GM12878 (cell line): Measurements from ENCODE around the gene ZMIZ1. TPM values are rescaled to one million over a fixed set of nuclear protein-coding genes. Genes with fewer than 3 reads are reported as not detected.
A peak's percentile ranks its signal among the peaks of the same experiment; 100 is the strongest.

Source experiments
- ATAC-seq: fragments of 200-7000 bp; cut with Tn5 transposase; 3 replicates; pipeline ENCODE4 v1.9.1; 2020; ENCODE audit warnings: mild to moderate bottlenecking, moderate library complexity
- BruUV-seq: library from RNA; stranded (reverse); fragments of 400-500 nt; replicated peaks from 2 replicates; lab custom pipeline; 2021; lab: Mats Ljungman, UMichigan
- CTCF ChIA-PET: fragments of 300-600 bp; sonication (Branson Sonifier 250); formaldehyde crosslinking; extraction: SDS; loops from one replicate; lab custom pipeline; 2021; ENCODE audit warnings: inconsistent platforms; lab: Yijun Ruan, JAX
- POLR2A ChIA-PET: fragments of 350-600 bp; formaldehyde crosslinking; extraction: SDS; loops from one replicate; lab custom pipeline; 2021; ENCODE audit warnings: inconsistent platforms; lab: Charles Lee
- RAD21 ChIA-PET: fragments of 300-600 bp; sonication (Branson Sonifier 250); formaldehyde crosslinking; loops from one replicate; lab custom pipeline; 2023; ENCODE audit warnings: antibody characterized with exemption; ENCODE audit not compliant: unreplicated experiment; lab: Charles Lee
- SMC1A ChIA-PET: fragments of 300-600 bp; sonication (Branson Sonifier 250); formaldehyde crosslinking; loops from one replicate; lab custom pipeline; 2023; ENCODE audit not compliant: unreplicated experiment, uncharacterized antibody; lab: Charles Lee
- DNase-seq: peaks from one replicate; pipeline ENCODE4 v3.0.0-alpha.2; 2011; ENCODE audit warnings: low read depth, low spot score
- FAIRE-seq: peaks from 3 replicates; lab custom pipeline; 2011; peaks lifted over from hg19 to GRCh38; lab: Jason Lieb, UNC
- H2AFZ ChIP-seq: 2 replicates; pipeline ENCODE4 v1.6.0; 2011; ENCODE audit warnings: low read depth, low read length, control low read depth; ENCODE audit not compliant: control insufficient read depth
- H3K27ac ChIP-seq: 2 replicates; pipeline ENCODE4 v1.5.1; 2011; ENCODE audit warnings: control low read depth; ENCODE audit not compliant: control insufficient read depth, insufficient read depth
- H3K27me3 ChIP-seq, 2 experiments: replicated peaks in 1 of 2; 2 replicates each; pipeline versions ENCODE4 v1.6.0 to v1.6.1; 2011; ENCODE audit warnings: low read length in 1 of 2; ENCODE audit not compliant: control insufficient read depth in 2 of 2, insufficient read depth in 2 of 2
- H3K36me3 ChIP-seq, 2 experiments: 2 replicates each; pipeline ENCODE4 v1.5.1; 2011; ENCODE audit warnings: low read length in 1 of 2; ENCODE audit not compliant: control insufficient read depth in 2 of 2, insufficient read depth in 2 of 2
- H3K4me1 ChIP-seq: 2 replicates; pipeline ENCODE4 v1.6.1; 2011; ENCODE audit warnings: mild to moderate bottlenecking, low read length, moderate library complexity, mixed read lengths; ENCODE audit not compliant: control insufficient read depth, insufficient read depth
- H3K4me2 ChIP-seq: 2 replicates; pipeline ENCODE4 v1.6.0; 2011; ENCODE audit warnings: control low read depth; ENCODE audit not compliant: control insufficient read depth, insufficient read depth
- H3K4me3 ChIP-seq: fragments of 200-600 bp; sonication (generic); 2 replicates; pipeline ENCODE4 v1.5.1; 2016
- H3K79me2 ChIP-seq: 2 replicates; pipeline ENCODE4 v1.6.0; 2011; ENCODE audit warnings: low read length; ENCODE audit not compliant: control insufficient read depth, insufficient read depth
- H3K9ac ChIP-seq: 2 replicates; pipeline ENCODE4 v1.8.0; 2011; ENCODE audit warnings: low read length, control low read depth, mixed read lengths; ENCODE audit not compliant: control insufficient read depth, insufficient read depth
- H3K9me3 ChIP-seq: replicated peaks from 3 replicates; pipeline ENCODE4 v1.5.1; 2011; ENCODE audit warnings: mild to moderate bottlenecking, low read length; ENCODE audit not compliant: control insufficient read depth, insufficient read depth
- H4K20me1 ChIP-seq: 2 replicates; pipeline ENCODE4 v1.6.0; 2011; ENCODE audit not compliant: control insufficient read depth, insufficient read depth
- ATF7 ChIP-seq: fragments of 450-650 bp; IDR thresholded peaks from 2 replicates; pipeline ENCODE4 v1.6.1; 2016; ENCODE audit warnings: low read depth, mild to moderate bottlenecking
- CHD4 ChIP-seq: fragments of 200-600 bp; sonication (generic); IDR thresholded peaks from 2 replicates; pipeline ENCODE4 v1.6.1; 2016; ENCODE audit warnings: mild to moderate bottlenecking
- EZH2 ChIP-seq: IDR thresholded peaks from 2 replicates; pipeline ENCODE4 v1.6.1; 2012; ENCODE audit warnings: low read depth, mild to moderate bottlenecking, control low read depth, inconsistent platforms, low read length, borderline replicate concordance; ENCODE audit not compliant: control insufficient read depth
- RAD51 ChIP-seq: fragments of 450-650 bp; IDR thresholded peaks from 2 replicates; pipeline ENCODE4 v1.6.1; 2016; ENCODE audit warnings: moderate library complexity, mild to moderate bottlenecking, inconsistent platforms
- RBBP5 ChIP-seq: fragments of 200-600 bp; sonication (generic); conservative IDR thresholded peaks from 2 replicates; pipeline ENCODE4 v1.6.1; 2016
- SMARCA5 ChIP-seq: fragments of 450-650 bp; IDR thresholded peaks from 2 replicates; pipeline ENCODE4 v1.6.1; 2017; ENCODE audit warnings: mild to moderate bottlenecking
- SRF ChIP-seq, 2 experiments: IDR thresholded peaks; 2 replicates each; pipeline ENCODE4 v1.6.1; 2011; ENCODE audit warnings: low read depth in 2 of 2, low read length in 2 of 2, mild to moderate bottlenecking in 1 of 2, moderate library complexity in 1 of 2
- WGBS: methylation state at CpG from one replicate; pipeline ENCODE4 v1.1.6; 2016; ENCODE audit warnings: low lambda C conversion rate; ENCODE audit not compliant: insufficient replicate concordance, insufficient coverage; ENCODE audit errors: missing lambda C conversion rate; 5-methylcytosine and 5-hydroxymethylcytosine counted together
- in situ Hi-C: fragments of 300-500 bp; cut with MboI; formaldehyde crosslinking; loops from 9 replicates; pipeline ENCODE4 v1.14.3; 2018; ENCODE audit warnings: mixed read lengths
- intact Hi-C: fragments of 100-400 bp; cut with micrococcal nuclease; formaldehyde crosslinking; loops from one replicate; pipeline ENCODE4 v1.14.2; 2022; ENCODE audit not compliant: unreplicated experiment
- polyA plus RNA-seq, 11 experiments: library from polyadenylated mRNA; depleted of rRNA in 4 of 11; unstranded in 6 of 11; stranded (reverse) in 5 of 11; fragments of >200 nt; fragmentation: Nextera tagmentation in 4 of 11; fragmentation: Illumina TruSeq in 1 of 11; extraction: Ambion mirVana in 4 of 11; extraction: Trizol in 1 of 11; gene quantifications; 1 replicate in 1 of 11; 2 replicates in 10 of 11; pipeline versions ENCODE4 v1.2.1 to v1.2.3, GENCODE V29; 2011 to 2016; ENCODE audit warnings: inconsistent platforms in 2 of 11, missing spikeins in 2 of 11, low read depth in 1 of 11
- total RNA-seq, 4 experiments: library from RNA; depleted of rRNA in 3 of 4; stranded (reverse); fragments of >200 nt in 3 of 4; fragmentation: Illumina TruSeq in 1 of 4; extraction: Trizol in 1 of 4; gene quantifications; 2 replicates each; pipeline versions ENCODE4 v1.2.1 to v1.2.3, GENCODE V29; 2013 to 2021
- TF ChIP-seq, protein P1 (sequence below): fragments of 450-650 bp; IDR thresholded peaks from 2 replicates; pipeline ENCODE4 v1.6.1; 2017; ENCODE audit warnings: low read depth, mild to moderate bottlenecking, moderate library complexity

Gene ZMIZ1
- total and polyA plus RNA-seq, 10 of the 15 experiments (the other 5 are each of a cell fraction or from before 2014, with no cell fraction given) = 3.1 to 82.3 (median 14.9) TPM

DNA sequence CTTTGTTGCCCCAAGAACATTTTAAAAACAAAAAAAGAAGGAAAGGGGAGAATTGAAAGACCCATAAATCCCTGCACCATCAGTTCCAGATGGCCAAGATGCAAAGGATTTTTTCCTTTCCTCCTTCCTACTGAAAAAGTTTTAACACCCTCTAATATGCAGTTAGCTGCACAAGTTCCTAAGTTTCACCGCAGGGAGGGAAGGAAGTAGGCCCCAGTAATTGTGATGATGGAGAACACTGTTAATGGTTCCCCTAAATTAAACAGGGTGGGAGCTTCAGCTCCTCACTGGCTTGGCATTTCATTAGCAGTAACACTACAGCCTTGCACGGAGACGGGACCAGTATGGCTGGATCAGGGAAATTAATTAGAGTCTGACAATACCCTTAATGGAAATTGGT is 214.8 kb downstream of the ZMIZ1 start:
- ChIA-PET CTCF (interaction anchor here (0.6 to 4.2 kb wide), 6 partner anchors 8 to 1254 kb away, joined by 3 to 67 read pairs (median 5); no protein-coding TSS in a partner anchor), SMC1A (interaction anchor here (1.0 to 5.3 kb wide), 11 partner anchors 8 to 89 kb away, joined by 3 to 115 read pairs (median 6); no protein-coding TSS in a partner anchor), RAD21 (interaction anchor here (1.3 to 6.6 kb wide), 4 partner anchors 34 to 54 kb away, joined by 3 to 165 read pairs (median 6); no protein-coding TSS in a partner anchor), POLR2A (interaction anchor here (1.0 to 5.9 kb wide), 3 partner anchors 17 to 61 kb away, joined by 3 to 100 read pairs (median 3); no protein-coding TSS in a partner anchor)
- Histone ChIP-seq H3K27ac (peak overlapping the region; percentile 98), H3K4me3 (no peak overlapping the region), H3K36me3 (peaks cover 26 to 28% of the 10 kb centered on the region in 2 experiments), H3K27me3 (no peaks in the 10 kb centered on the region), H3K4me1 (peaks cover 58% of the 10 kb centered on the region), H3K9ac (no peak overlapping the region; the same call in 1 of the 2 replicates), H3K4me2 (peak overlapping the region; percentile 98), H4K20me1 (no peaks in the 10 kb centered on the region), H3K79me2 (peaks cover 38% of the 10 kb centered on the region), H2AFZ (no peak overlapping the region), H3K9me3 (no peaks in the 10 kb centered on the region)
- DNase-seq (no peak), ATAC-seq (no peak), FAIRE-seq (no peak)
- BruUV-seq = no TSS peak
- in situ Hi-C loops (no loop called here), intact Hi-C loops (no loop called here)
- WGBS = 16% methylated on average over 3 of the region's 3 CpGs
- no peak for TF ChIP-seq ATF7
- no peak for TF ChIP-seq CHD4
- TF ChIP-seq RAD51 = no peak
- no peak for TF ChIP-seq EZH2
- TF ChIP-seq, protein P1, sequence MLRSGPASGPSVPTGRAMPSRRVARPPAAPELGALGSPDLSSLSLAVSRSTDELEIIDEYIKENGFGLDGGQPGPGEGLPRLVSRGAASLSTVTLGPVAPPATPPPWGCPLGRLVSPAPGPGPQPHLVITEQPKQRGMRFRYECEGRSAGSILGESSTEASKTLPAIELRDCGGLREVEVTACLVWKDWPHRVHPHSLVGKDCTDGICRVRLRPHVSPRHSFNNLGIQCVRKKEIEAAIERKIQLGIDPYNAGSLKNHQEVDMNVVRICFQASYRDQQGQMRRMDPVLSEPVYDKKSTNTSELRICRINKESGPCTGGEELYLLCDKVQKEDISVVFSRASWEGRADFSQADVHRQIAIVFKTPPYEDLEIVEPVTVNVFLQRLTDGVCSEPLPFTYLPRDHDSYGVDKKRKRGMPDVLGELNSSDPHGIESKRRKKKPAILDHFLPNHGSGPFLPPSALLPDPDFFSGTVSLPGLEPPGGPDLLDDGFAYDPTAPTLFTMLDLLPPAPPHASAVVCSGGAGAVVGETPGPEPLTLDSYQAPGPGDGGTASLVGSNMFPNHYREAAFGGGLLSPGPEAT = no peak
- no peak for TF ChIP-seq SMARCA5
- TF ChIP-seq RBBP5 = no peak
- TF ChIP-seq SRF (IDR thresholded peaks at IDR 0.05; ENCODE audit: low read depth in 2 of 2, low read length in 2 of 2) = no peak
